Adrenal gland (tissue), 5 donors: ENCODE data around the gene APRT.

Source experiments
- CTCF ChIP-seq, 6 experiments: fragments of 450-650 bp in 4 of 6; fragments of 200-600 bp in 2 of 6; sonication (generic) in 1 of 6; IDR thresholded peaks; 1 replicate in 5 of 6; 2 replicates in 1 of 6; pipeline versions ENCODE4 v1.5.1 to v1.8.0; 2016 to 2021; ENCODE audit warnings: antibody characterized with exemption in 6 of 6, mild to moderate bottlenecking in 2 of 6, moderate library complexity in 1 of 6
- POLR2A ChIP-seq, 2 donors: fragments of 450-650 bp; IDR thresholded peaks; one replicate each; pipeline ENCODE4 v1.6.1; 2017; ENCODE audit warnings: antibody characterized with exemption in 2 of 2, mild to moderate bottlenecking in 2 of 2, moderate library complexity in 1 of 2
- donor health status: DM: no; HTN: no; CAD: no.

GRCh38 chr16:88762258-88762870, 49.4 kb downstream of the APRT start:
- TF ChIP-seq CTCF (IDR thresholded peaks at IDR 0.05) (no peak), POLR2A (IDR thresholded peaks at IDR 0.05) (no peak)
